HEK293T (cell line): ENCODE measurements around the gene EIPR1.

Source experiments
- CTCF ChIA-PET: fragments of 350-600 bp; formaldehyde crosslinking; extraction: SDS; loops from one replicate; lab custom pipeline; 2021; ENCODE audit warnings: antibody characterized with exemption, inconsistent platforms; lab: Yijun Ruan, JAX
- POLR2A ChIA-PET: fragments of 350-600 bp; formaldehyde crosslinking; extraction: SDS; loops from one replicate; lab custom pipeline; 2020; ENCODE audit warnings: antibody characterized with exemption, inconsistent platforms; lab: Yijun Ruan, JAX
- DNase-seq: peaks from one replicate; pipeline ENCODE4 v3.0.0; 2012; ENCODE audit warnings: mixed read lengths; ENCODE audit errors: extremely low spot score
- ARNT ChIP-seq: fragments of 450-650 bp; IDR thresholded peaks from 2 replicates; pipeline ENCODE4 v1.6.1; 2017; ENCODE audit warnings: mild to moderate bottlenecking
- BHLHE40 ChIP-seq: fragments of 450-650 bp; IDR thresholded peaks from 2 replicates; pipeline ENCODE4 v1.6.1; 2016; ENCODE audit warnings: mild to moderate bottlenecking, moderate library complexity, borderline replicate concordance
- CTBP1 ChIP-seq: fragments of 450-650 bp; IDR thresholded peaks from 2 replicates; pipeline ENCODE4 v1.6.1; 2016; ENCODE audit warnings: borderline replicate concordance
- ELF4 ChIP-seq: fragments of 450-650 bp; IDR thresholded peaks from 2 replicates; pipeline ENCODE4 v1.6.1; 2017; ENCODE audit warnings: antibody characterized with exemption
- FOXA1 ChIP-seq: fragments of 450-650 bp; IDR thresholded peaks from 2 replicates; pipeline ENCODE4 v1.6.1; 2016; ENCODE audit warnings: mild to moderate bottlenecking
- FOXK2 ChIP-seq: fragments of 450-650 bp; IDR thresholded peaks from 2 replicates; pipeline ENCODE4 v1.6.1; 2016; ENCODE audit warnings: mild to moderate bottlenecking
- FOXM1 ChIP-seq: fragments of 450-650 bp; IDR thresholded peaks from 2 replicates; pipeline ENCODE4 v1.6.1; 2017; ENCODE audit warnings: mild to moderate bottlenecking, borderline replicate concordance
- HDGF ChIP-seq: fragments of 450-650 bp; IDR thresholded peaks from 2 replicates; pipeline ENCODE4 v1.6.1; 2017; ENCODE audit warnings: antibody characterized with exemption, borderline replicate concordance
- L3MBTL2 ChIP-seq: fragments of 450-650 bp; conservative IDR thresholded peaks from 2 replicates; pipeline ENCODE4 v1.6.1; 2016; ENCODE audit warnings: mild to moderate bottlenecking
- LEF1 ChIP-seq: fragments of 450-650 bp; IDR thresholded peaks from 2 replicates; pipeline ENCODE4 v1.6.1; 2017; ENCODE audit warnings: mild to moderate bottlenecking, borderline replicate concordance
- NFRKB ChIP-seq: fragments of 450-650 bp; IDR thresholded peaks from 2 replicates; pipeline ENCODE4 v1.6.1; 2016; ENCODE audit warnings: mild to moderate bottlenecking, moderate library complexity
- PKNOX1 ChIP-seq: fragments of 450-650 bp; IDR thresholded peaks from 2 replicates; pipeline ENCODE4 v1.6.1; 2016
- SP1 ChIP-seq: fragments of 450-650 bp; IDR thresholded peaks from 2 replicates; pipeline ENCODE4 v1.6.1; 2017
- SUZ12 ChIP-seq: fragments of 450-650 bp; IDR thresholded peaks from 2 replicates; pipeline ENCODE4 v1.6.1; 2016; ENCODE audit warnings: mild to moderate bottlenecking
- TARDBP ChIP-seq: fragments of 450-650 bp; IDR thresholded peaks from 2 replicates; pipeline ENCODE4 v1.6.1; 2016
- ZNF384 ChIP-seq: fragments of 450-650 bp; IDR thresholded peaks from 2 replicates; pipeline ENCODE4 v1.6.1; 2016

The EIPR1 gene

GRCh38 chr2:3208591-3208990 lies 169.0 kb downstream of the EIPR1 start:
- DNase-seq = no peak
- ChIA-PET CTCF (no interaction called here), POLR2A (no interaction called here)
- TF ChIP-seq HDGF (no peak), SP1 (no peak), FOXM1 (no peak), TARDBP (no peak), ELF4 (no peak), FOXA1 (no peak), ARNT (no peak)

GRCh38 chr2:3208179-3208578 lies 169.4 kb downstream of the EIPR1 start:
- CTCF ChIA-PET = no interaction called here
- TF ChIP-seq NFRKB = no peak
- no peak for TF ChIP-seq PKNOX1
- no peak for TF ChIP-seq HDGF
- no peak for TF ChIP-seq ARNT
- TF ChIP-seq ELF4 = no peak
- no peak for TF ChIP-seq L3MBTL2
- no peak for TF ChIP-seq ZNF384
- no peak for TF ChIP-seq BHLHE40
- no peak for TF ChIP-seq CTBP1
- TF ChIP-seq TARDBP = no peak
- TF ChIP-seq FOXK2 = no peak
- TF ChIP-seq FOXA1 = no peak
- TF ChIP-seq LEF1 = no peak
- TF ChIP-seq FOXM1 = no peak
- TF ChIP-seq SP1 = no peak
- no peak for TF ChIP-seq SUZ12
- POLR2A ChIA-PET = no interaction called here
- DNase-seq = no peak

- ChIA-PET CTCF (no interaction called here), POLR2A (no interaction called here)
- TF ChIP-seq ZNF384 = no peak
- no peak for TF ChIP-seq PKNOX1
- no peak for TF ChIP-seq TARDBP
- TF ChIP-seq FOXK2 = no peak
- TF ChIP-seq BHLHE40 = no peak
- TF ChIP-seq ARNT = no peak
- no peak for TF ChIP-seq SP1
- no peak for TF ChIP-seq CTBP1
- no peak for TF ChIP-seq NFRKB
- TF ChIP-seq L3MBTL2 = no peak
- TF ChIP-seq HDGF = no peak
- no peak for TF ChIP-seq LEF1
- no peak for TF ChIP-seq FOXM1
- no peak for TF ChIP-seq ELF4
- no peak for TF ChIP-seq SUZ12
- TF ChIP-seq FOXA1 = no peak
- no peak for DNase-seq
Measured at GRCh38 chr2:3207091-3207491, 170.5 kb downstream of the EIPR1 start.

GRCh38 chr2:3205845-3206244 lies 171.8 kb downstream of the EIPR1 start:
- no peak for TF ChIP-seq FOXM1
- TF ChIP-seq ZNF384 = no peak
- TF ChIP-seq TARDBP = no peak
- TF ChIP-seq SP1 = no peak
- TF ChIP-seq BHLHE40 = no peak
- no peak for TF ChIP-seq NFRKB
- TF ChIP-seq CTBP1 = no peak
- TF ChIP-seq FOXK2 = no peak
- TF ChIP-seq SUZ12 = no peak
- no peak for TF ChIP-seq LEF1
- TF ChIP-seq HDGF = no peak
- CTCF ChIA-PET = no interaction called here
- DNase-seq = no peak
- POLR2A ChIA-PET = no interaction called here

- ChIA-PET CTCF (no interaction called here), POLR2A (no interaction called here)
- TF ChIP-seq FOXM1 (no peak), ARNT (no peak), LEF1 (no peak), FOXA1 (no peak), CTBP1 (no peak), PKNOX1 (no peak), HDGF (no peak)
- DNase-seq = no peak
Measured at GRCh38 chr2:3204031-3204821, 173.4 kb downstream of the EIPR1 start.

- TF ChIP-seq FOXK2 (no peak), FOXM1 (no peak), ARNT (no peak), PKNOX1 (no peak), FOXA1 (no peak), ELF4 (no peak), ZNF384 (no peak), TARDBP (no peak), BHLHE40 (no peak), HDGF (no peak), CTBP1 (no peak)
- ChIA-PET POLR2A (no interaction called here), CTCF (no interaction called here)
- DNase-seq = no peak
Measured at GRCh38 chr2:3203497-3204019, 174.1 kb downstream of the EIPR1 start.
